GM10248 (cell line): ENCODE measurements around the gene MLC1.

Experiments used
- CTCF ChIA-PET: fragments of 300-600 bp; sonication (Branson Sonifier 250); formaldehyde crosslinking; extraction: SDS; loops from one replicate; lab custom pipeline; 2021; ENCODE audit warnings: antibody characterized with exemption; lab: Yijun Ruan, JAX
- POLR2A ChIA-PET: fragments of 350-650 bp; sonication (Branson Sonifier 250); formaldehyde crosslinking; extraction: SDS; loops from one replicate; lab custom pipeline; 2020; ENCODE audit warnings: antibody characterized with exemption; lab: Yijun Ruan, JAX
- DNase-seq: peaks from one replicate; pipeline ENCODE4 v3.0.0; 2012; ENCODE audit errors: extremely low spot score
- TF ChIP-seq, protein P1 (sequence below): IDR thresholded peaks from 2 replicates; pipeline ENCODE4 v1.5.1; 2012; ENCODE audit warnings: mild to moderate bottlenecking, low read depth; ENCODE audit errors: extremely low read depth, missing control alignments, control extremely low read depth

Gene MLC1

DNA sequence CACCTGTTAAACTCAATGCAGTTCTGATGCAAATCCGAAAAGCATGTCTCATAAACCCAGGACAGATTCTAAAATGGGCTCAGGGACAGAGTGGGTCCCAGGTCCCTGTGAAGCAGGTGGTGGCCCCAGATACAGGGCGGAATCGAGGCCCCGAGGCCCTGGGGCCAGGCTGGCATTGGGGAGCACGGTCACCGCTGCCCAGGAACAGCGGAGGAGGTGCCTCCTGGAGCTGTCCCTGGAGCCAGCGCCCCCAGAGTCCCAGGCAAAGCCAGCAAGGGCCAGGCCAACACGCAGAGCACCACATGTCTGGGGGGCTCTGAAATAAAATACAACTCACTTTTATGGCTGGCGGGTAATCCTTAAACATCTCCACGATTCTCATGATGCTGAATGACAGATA, 17.1 kb downstream of the MLC1 start:
- DNase-seq: no peak
- CTCF ChIA-PET: no interaction called here
- POLR2A ChIA-PET: no interaction called here
- TF ChIP-seq, protein P1, sequence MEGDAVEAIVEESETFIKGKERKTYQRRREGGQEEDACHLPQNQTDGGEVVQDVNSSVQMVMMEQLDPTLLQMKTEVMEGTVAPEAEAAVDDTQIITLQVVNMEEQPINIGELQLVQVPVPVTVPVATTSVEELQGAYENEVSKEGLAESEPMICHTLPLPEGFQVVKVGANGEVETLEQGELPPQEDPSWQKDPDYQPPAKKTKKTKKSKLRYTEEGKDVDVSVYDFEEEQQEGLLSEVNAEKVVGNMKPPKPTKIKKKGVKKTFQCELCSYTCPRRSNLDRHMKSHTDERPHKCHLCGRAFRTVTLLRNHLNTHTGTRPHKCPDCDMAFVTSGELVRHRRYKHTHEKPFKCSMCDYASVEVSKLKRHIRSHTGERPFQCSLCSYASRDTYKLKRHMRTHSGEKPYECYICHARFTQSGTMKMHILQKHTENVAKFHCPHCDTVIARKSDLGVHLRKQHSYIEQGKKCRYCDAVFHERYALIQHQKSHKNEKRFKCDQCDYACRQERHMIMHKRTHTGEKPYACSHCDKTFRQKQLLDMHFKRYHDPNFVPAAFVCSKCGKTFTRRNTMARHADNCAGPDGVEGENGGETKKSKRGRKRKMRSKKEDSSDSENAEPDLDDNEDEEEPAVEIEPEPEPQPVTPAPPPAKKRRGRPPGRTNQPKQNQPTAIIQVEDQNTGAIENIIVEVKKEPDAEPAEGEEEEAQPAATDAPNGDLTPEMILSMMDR: no peak

DNA sequence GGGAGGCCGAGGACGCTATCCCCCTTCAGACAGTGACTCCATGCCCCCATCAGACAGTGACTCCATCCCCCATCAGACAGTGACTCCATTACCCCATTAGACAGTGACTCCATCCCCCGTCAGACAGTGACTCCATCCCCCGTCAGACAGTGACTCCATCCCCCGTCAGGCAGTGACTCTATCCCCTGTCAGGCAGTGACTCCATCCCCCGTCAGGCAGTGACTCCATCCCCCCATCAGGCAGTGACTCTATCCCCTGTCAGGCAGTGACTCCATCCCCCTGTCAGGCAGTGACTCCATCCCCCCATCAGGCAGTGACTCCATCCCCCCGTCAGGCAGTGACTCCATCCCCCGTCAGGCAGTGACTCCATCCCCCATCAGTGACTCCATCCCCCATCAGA, 18.0 kb downstream of the MLC1 start:
- TF ChIP-seq, protein P1: no peak
- CTCF ChIA-PET: no interaction called here
- no peak for DNase-seq
- POLR2A ChIA-PET: no interaction called here

DNA sequence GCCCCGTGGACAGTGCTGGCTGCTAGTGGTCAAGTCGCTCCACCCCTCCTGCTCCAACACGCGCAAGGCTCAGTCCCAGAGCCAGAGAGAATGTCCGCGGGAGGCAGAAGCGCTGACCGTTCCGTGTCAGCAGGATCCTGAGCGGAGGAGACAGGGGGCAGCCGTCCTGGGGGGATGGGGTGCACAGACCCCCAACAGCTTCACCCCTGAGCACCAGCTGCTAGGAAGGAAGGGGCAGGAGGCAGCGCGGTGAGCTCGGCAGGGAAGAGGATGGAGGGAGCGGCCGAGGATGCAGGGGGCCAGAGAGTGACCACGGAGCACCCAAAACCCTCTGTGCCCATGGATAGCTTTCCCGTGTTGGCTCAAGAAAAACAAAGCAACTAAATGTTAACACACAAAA, 20.8 kb downstream of the MLC1 start:
- TF ChIP-seq, protein P1: no peak
- CTCF ChIA-PET: interaction anchor here (0.7 to 1.4 kb wide), 3 partner anchors 8 to 133 kb away, joined by 3 read pairs; no protein-coding TSS in a partner anchor

DNA sequence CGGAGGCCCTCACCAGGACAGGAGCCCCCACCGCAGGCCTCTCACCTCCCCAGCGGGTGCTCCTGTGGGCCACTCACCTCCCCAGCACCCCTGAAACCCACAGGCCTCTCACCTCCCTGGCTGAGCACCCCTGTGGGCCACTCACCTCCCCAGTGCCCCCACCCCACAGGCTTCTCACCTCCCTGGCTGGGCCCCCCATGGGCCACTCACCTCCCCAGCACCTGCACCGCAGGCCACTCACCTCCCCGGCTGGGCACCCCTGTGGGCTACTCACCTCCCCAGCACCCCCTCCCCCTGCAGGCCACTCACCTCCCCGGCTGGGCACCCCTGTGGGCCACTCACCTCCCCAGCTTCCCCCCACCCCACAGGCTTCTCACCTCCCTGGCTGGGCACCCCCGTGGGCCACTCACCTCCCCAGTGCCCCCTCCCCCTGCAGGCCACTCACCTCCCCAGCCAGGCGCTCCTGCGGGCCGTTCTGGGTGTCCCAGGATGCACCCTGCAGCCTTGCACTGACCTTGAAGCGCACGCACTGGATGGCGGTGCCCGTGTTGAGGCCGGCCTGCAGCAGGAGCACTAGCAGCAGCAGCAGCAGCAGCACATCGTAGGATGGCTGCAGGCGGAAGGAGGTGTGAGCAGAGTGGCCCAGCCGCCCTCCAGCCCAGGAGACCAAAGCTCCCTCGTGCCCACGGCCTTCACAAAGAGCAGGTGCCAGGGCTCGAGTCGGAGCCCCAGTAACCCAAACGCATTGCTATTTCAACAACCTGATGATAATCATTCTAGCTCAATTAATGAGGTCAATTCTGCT, 21.4 kb downstream of the MLC1 start:
- CTCF ChIA-PET: interaction anchor here (0.7 to 0.8 kb wide), 2 partner anchors 9 to 132 kb away, joined by 3 read pairs; no protein-coding TSS in a partner anchor
- POLR2A ChIA-PET: no interaction called here
- TF ChIP-seq, protein P1: no peak
- no peak for DNase-seq

More for the DNA sequence above, 20.8 kb downstream of the MLC1 start:
- DNase-seq: no peak
- POLR2A ChIA-PET: no interaction called here

DNA sequence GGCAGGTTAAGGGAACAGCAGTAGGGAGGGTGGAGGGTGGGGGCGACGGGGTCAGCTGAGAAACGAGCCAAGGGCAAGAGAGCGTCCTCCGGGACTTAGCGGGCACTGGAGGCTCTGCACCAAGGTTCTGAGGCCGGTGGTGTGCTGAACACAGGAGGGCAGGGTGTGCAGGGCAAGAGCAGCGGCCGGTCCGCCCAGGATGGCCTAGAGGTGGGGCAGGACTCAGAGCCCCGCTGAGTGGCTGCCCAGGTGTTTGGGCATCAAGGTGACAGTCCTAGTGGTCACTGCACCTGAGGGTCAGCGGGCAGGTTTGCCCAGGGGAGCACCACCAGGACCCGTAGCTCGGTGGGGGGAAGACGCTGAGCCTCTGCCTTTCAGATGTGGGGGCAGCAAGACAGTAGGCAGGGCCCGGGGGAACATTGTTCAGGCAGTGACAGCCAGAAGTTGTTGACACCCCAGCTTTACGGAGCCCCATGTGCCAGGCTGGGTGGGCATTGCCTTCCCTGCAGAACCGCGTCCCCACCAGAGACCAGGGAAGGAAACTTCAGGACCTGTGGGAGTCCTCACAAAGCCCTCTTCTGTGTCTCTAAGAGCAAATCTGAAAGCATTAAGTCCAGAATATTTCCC, 22.6 kb downstream of the MLC1 start:
- no peak for DNase-seq
- TF ChIP-seq, protein P1: no peak
- ChIA-PET CTCF (no interaction called here), POLR2A (no interaction called here)

DNA sequence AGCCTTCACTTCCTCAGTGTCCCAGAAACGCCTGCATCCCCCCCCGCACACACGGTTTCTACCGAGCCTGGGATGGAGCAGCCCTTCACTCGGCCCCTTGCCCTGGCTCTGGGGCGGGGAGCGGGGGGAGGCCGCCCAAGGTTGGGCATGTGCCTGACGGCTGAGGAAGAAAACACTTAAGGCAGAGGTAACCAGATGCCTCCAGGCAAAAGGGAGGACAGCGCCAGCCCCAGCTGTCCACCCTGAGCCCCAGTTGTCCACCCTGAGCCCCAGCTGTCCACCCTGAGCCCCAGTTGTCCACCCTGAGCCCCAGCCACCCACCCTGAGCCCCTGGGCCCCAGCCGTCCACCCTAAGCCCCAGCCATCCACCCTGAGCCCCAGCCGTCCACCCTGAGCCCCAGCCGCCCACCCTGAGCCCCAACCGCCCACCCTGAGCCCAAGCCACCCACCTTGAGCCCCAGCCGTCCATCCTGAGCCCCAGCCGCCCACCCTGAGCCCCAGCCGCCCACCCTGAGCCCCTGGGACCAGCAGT, 23.3 kb downstream of the MLC1 start:
- ChIA-PET CTCF (no interaction called here), POLR2A (no interaction called here)
- TF ChIP-seq, protein P1: no peak
- DNase-seq: no peak
